Stimulated activated CD8-positive, alpha-beta memory T cell treated with anti-CD3 and anti-CD28 coated beads, Interleukin-15, amount 100 ng/mL, for 4 hours (primary cell): ENCODE measurements around the gene REEP1.
"Not testable (repeated sequence)": the region's sequence is repeated elsewhere in the genome, so short reads cannot be mapped to it uniquely, and the experiment has no call there.

Experiments used
- DNase-seq, 2 donors: peaks; one replicate each; pipeline ENCODE4 v3.0.0-alpha.2; 2020; ENCODE audit warnings: low read depth in 2 of 2

Gene REEP1

GRCh38 chr2:86283411-86284030, 53.9 kb downstream of the REEP1 start:
- no peak for DNase-seq

- DNase-seq, result no peak
Measured at GRCh38 chr2:86281066-86281700, 56.2 kb downstream of the REEP1 start.

GRCh38 chr2:86280191-86280667, 57.2 kb downstream of the REEP1 start:
- DNase-seq, result no peak

- no peak for DNase-seq
Measured at GRCh38 chr2:86275962-86276361, 61.5 kb downstream of the REEP1 start.

- DNase-seq, result no peak
Measured at GRCh38 chr2:86275384-86275799, 62.0 kb downstream of the REEP1 start.

GRCh38 chr2:86274918-86275275, 62.5 kb downstream of the REEP1 start:
- no peak for DNase-seq

GRCh38 chr2:86274265-86274917, 63.0 kb downstream of the REEP1 start:
- no peak for DNase-seq

- no peak for DNase-seq
Measured at GRCh38 chr2:86272111-86272510, 65.3 kb downstream of the REEP1 start.

GRCh38 chr2:86271248-86271647, 66.2 kb downstream of the REEP1 start:
- no peak for DNase-seq

GRCh38 chr2:86263956-86264355, 73.5 kb downstream of the REEP1 start:
- no peak for DNase-seq

GRCh38 chr2:86260978-86261377, 76.4 kb downstream of the REEP1 start:
- no peak for DNase-seq

GRCh38 chr2:86258106-86258505, 79.3 kb downstream of the REEP1 start:
- DNase-seq, result no peak

GRCh38 chr2:86256982-86257381, 80.4 kb downstream of the REEP1 start:
- DNase-seq, result no peak

GRCh38 chr2:86256300-86256699, 81.1 kb downstream of the REEP1 start:
- no peak for DNase-seq

GRCh38 chr2:86254576-86255538, 82.6 kb downstream of the REEP1 start:
- DNase-seq, result no peak

- DNase-seq, result no peak
Measured at GRCh38 chr2:86253424-86253823, 84.0 kb downstream of the REEP1 start.

- no peak for DNase-seq
Measured at GRCh38 chr2:86251840-86252266, 85.6 kb downstream of the REEP1 start.

- no peak for DNase-seq
Measured at GRCh38 chr2:86249579-86250391, 87.6 kb downstream of the REEP1 start.

- DNase-seq, result no peak
Measured at GRCh38 chr2:86249176-86249575, 88.2 kb downstream of the REEP1 start.

- DNase-seq, result not testable (repeated sequence)
Measured at GRCh38 chr2:86245222-86245621, 92.2 kb downstream of the REEP1 start.

GRCh38 chr2:86244781-86245180, 92.6 kb downstream of the REEP1 start:
- not testable (repeated sequence) for DNase-seq
